ENCODE results near the gene IMMT. TPM values are rescaled to one million over a fixed set of nuclear protein-coding genes. Genes with fewer than 3 reads are reported as not detected.
A peak's percentile ranks its signal among the peaks of the same experiment; 100 is the strongest.

Gene IMMT
- total RNA-seq, 3 donors from 2014 or later, result 106 to 121 (median 107) TPM

DNA sequence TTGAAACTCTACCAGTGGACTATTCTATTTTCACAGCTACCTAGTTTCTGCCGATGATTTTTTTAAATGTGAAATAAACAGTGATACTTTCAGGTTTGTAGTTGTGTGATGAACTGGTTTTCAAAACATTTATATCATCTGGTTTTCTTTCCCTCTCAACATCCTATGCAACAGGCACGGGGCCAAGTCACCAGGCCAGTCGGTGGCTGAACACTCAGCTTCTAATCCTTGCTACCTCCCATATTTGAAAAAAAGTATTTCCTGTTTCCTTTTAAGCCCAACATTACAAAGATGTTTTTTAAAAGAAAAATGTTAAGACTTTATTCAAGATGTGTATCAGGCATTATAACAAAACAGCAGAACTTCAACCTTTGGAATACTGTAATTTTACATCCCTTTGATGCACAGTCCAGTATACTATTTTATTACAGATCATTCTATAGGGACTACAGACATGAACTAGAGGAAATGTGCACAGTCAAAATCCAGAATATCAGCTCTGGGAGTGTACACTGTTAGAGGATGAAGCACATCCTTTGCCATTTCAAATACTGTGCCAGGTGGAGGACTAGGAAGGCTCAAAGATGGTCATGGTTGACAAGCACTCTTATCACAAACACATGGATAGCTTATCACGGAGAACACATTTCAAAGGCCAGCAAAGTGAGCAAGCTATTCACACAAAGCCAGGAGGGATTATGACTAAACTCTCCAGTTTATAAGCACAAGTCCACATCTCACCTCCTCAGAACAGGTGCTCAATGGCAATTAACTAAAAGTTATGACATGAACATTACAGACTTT is 18.6 kb upstream of the IMMT start:
- no peak overlapping the region for H3K4me3 ChIP-seq
- no peaks in the 10 kb centered on the region for H3K36me3 ChIP-seq (ENCODE audit: low read depth)
- H3K9me3 ChIP-seq, result no peaks in the 10 kb centered on the region
- peaks cover 31% of the 10 kb centered on the region for H3K4me1 ChIP-seq (ENCODE audit: low read depth)
- ATAC-seq (peak; percentile 77), DNase-seq (peak in 2 of 3 donors; percentile 35 to 50)
- intact Hi-C loops (cut with DNase I, micrococcal nuclease), result no loop called here
- TF ChIP-seq, protein P1, sequence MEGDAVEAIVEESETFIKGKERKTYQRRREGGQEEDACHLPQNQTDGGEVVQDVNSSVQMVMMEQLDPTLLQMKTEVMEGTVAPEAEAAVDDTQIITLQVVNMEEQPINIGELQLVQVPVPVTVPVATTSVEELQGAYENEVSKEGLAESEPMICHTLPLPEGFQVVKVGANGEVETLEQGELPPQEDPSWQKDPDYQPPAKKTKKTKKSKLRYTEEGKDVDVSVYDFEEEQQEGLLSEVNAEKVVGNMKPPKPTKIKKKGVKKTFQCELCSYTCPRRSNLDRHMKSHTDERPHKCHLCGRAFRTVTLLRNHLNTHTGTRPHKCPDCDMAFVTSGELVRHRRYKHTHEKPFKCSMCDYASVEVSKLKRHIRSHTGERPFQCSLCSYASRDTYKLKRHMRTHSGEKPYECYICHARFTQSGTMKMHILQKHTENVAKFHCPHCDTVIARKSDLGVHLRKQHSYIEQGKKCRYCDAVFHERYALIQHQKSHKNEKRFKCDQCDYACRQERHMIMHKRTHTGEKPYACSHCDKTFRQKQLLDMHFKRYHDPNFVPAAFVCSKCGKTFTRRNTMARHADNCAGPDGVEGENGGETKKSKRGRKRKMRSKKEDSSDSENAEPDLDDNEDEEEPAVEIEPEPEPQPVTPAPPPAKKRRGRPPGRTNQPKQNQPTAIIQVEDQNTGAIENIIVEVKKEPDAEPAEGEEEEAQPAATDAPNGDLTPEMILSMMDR (IDR thresholded peaks at IDR 0.05), result no peak

DNA sequence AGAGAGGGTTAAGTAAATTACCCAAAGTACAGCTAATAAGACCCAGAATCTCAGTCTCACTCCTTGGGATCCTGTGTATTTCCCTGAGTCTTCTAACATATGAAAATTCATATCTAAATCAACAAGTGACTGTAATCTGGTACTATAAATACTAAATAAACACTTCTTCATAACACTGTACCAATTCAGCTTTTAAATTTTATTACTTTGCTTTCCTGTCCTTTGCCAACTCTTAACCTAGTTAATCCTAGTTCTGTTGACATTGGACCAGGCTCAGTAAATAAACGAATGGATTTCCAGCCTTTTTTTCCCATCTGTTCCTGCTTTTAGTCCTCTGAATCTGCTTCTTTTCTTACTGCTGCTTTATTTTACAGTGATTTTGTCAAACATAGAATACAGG is 17.8 kb upstream of the IMMT start:
- Histone ChIP-seq H3K9me3 (no peaks in the 10 kb centered on the region), H3K36me3 (ENCODE audit: low read depth) (no peaks in the 10 kb centered on the region), H3K4me1 (ENCODE audit: low read depth) (peaks cover 31% of the 10 kb centered on the region), H3K4me3 (no peak overlapping the region)
- no peak for DNase-seq
- TF ChIP-seq, protein P1 (IDR thresholded peaks at IDR 0.05), result no peak
- intact Hi-C loops (cut with DNase I, micrococcal nuclease), result no loop called here
- ATAC-seq, result peak; percentile 82

DNA sequence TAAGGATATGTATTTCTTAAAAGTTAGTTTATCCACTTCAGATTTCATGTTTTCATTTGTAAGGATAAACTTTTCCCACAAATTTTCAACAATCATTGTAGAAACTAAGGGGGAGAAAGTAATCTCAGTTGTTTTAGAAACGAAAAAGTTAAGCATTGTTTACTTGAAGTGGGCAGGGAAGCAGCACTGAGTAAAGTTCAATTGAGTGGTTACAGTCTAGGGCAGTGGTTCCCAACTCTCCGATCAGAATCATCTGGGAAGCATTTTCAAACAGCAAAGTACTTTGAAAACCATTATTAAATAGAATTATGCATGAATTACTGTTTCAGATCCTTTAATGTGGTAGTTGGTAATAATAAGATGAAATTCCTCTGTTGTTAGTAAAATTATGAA is 16.5 kb upstream of the IMMT start:
- DNase-seq (no peak), ATAC-seq (peak; percentile 39)

DNA sequence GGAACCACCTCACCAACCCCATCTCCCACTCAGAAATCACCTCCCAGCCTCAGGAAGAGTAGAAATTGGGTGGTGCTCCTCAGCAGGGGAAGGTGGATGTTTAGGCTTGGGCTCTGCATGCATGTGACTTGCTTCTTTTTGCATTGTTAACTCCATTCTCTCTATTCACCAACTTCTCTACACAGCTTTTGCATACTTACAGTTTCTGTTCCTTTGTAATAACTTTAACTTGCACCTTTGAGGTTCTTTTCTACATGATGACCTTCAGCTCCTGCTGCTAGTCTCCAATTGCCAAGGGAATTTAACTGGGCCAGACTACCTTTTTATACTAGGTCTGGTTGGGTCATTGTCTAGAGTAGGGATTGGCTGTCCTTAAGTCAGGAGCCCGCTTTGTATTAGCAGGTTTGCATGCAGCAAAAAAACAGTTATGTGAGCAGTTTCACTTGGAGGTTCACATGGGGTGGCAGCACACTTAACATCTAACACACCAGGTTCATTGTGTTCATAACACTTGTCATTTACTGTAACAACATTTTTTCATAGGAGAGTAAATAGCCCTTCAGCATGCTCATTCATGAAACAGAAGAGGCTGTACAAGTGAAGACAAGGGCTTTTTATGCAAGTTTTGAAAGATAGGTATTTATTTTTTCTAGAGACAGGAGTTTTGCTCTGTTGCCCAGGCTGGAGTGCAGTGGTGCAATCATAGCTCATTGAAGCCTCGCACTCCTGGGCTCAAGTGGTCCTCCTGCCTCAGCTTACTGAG is 16.0 kb upstream of the IMMT start:
- TF ChIP-seq, protein P1 (IDR thresholded peaks at IDR 0.05), result no peak
- H3K9me3 ChIP-seq, result no peaks in the 10 kb centered on the region
- intact Hi-C loops (cut with DNase I, micrococcal nuclease), result no loop called here
- ATAC-seq (no peak), DNase-seq (no peak)
- H3K36me3 ChIP-seq (ENCODE audit: low read depth), result no peaks in the 10 kb centered on the region
- peaks cover 31% of the 10 kb centered on the region for H3K4me1 ChIP-seq (ENCODE audit: low read depth)
- H3K4me3 ChIP-seq, result no peak overlapping the region

More for the DNA sequence above, 16.5 kb upstream of the IMMT start:
- peaks cover 31% of the 10 kb centered on the region for H3K4me1 ChIP-seq (ENCODE audit: low read depth)
- intact Hi-C loops (cut with DNase I, micrococcal nuclease), result no loop called here
- no peaks in the 10 kb centered on the region for H3K36me3 ChIP-seq (ENCODE audit: low read depth)
- TF ChIP-seq, protein P1 (IDR thresholded peaks at IDR 0.05), result no peak
- no peak overlapping the region for H3K4me3 ChIP-seq
- no peaks in the 10 kb centered on the region for H3K9me3 ChIP-seq

DNA sequence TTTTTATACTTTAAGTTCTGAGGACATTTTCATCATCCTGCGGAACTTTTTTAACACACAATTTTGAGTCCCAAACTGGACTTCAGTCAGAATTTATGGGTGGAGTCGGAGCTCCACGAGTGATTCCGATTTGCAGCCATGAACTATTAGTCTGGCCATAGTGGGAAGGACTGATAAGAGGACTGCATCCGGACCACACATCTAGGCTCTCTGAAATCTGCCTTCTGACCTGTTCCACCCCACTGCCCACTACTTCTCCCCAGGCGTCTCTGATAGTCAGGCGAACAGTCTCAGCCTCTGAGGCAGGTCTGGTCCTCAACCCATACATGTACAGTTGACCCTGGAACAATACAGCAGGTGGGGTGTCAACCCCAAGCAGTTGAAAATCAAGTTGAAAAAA is 9.2 kb upstream of the IMMT start:
- Histone ChIP-seq H3K4me1 (ENCODE audit: low read depth) (peaks cover 12% of the 10 kb centered on the region), H3K9me3 (no peaks in the 10 kb centered on the region), H3K4me3 (no peak overlapping the region), H3K36me3 (ENCODE audit: low read depth) (no peaks in the 10 kb centered on the region)
- DNase-seq (no peak), ATAC-seq (no peak)
- intact Hi-C loops (cut with DNase I, micrococcal nuclease), result no loop called here
- TF ChIP-seq, protein P1 (IDR thresholded peaks at IDR 0.05), result no peak

All from mucosa of descending colon (tissue), 3 donors.